DMS79 (cell line): ENCODE data around the gene MT1G.
A peak's percentile ranks its signal among the peaks of the same experiment; 100 is the strongest.
"Not testable (repeated sequence)": the region's sequence is repeated elsewhere in the genome, so short reads cannot be mapped to it uniquely, and the experiment has no call there.

ENCODE experiments used
- DNase-seq: peaks from one replicate; lab custom pipeline; 2025; lab: John Stamatoyannopoulos, UW

The MT1G gene

GRCh38 chr16:56665286-56666261 is 2.3 kb downstream of the MT1G start:
- not testable (repeated sequence) for DNase-seq

- no peak for DNase-seq
Observed at GRCh38 chr16:56664506-56664905, 3.4 kb downstream of the MT1G start.

GRCh38 chr16:56662357-56663354 is 5.2 kb downstream of the MT1G start:
- DNase-seq = no peak

GRCh38 chr16:56658327-56658875 is 9.5 kb downstream of the MT1G start:
- no peak for DNase-seq

GRCh38 chr16:56657555-56658326 is 10.1 kb downstream of the MT1G start, which contains the start of gene MT1F:
Gene MT1F, plus strand, starts transcription at chr16:56657959. Its CDS starts 100 bp downstream, at chr16:56658059.
- peak; percentile 34 for DNase-seq

- DNase-seq = no peak
Observed at GRCh38 chr16:56653218-56653617, 14.6 kb downstream of the MT1G start.

- DNase-seq = no peak
Observed at GRCh38 chr16:56652600-56652999, 15.3 kb downstream of the MT1G start.

GRCh38 chr16:56651586-56651985 is 16.3 kb downstream of the MT1G start, which contains the start of gene MT1B:
Gene MT1B, plus strand, starts transcription at chr16:56651886. Its CDS starts 68 bp downstream, at chr16:56651954.
- no peak for DNase-seq

- no peak for DNase-seq
Observed at GRCh38 chr16:56649820-56650219, 18.0 kb downstream of the MT1G start.

- DNase-seq = no peak
Observed at GRCh38 chr16:56649271-56649670, 18.6 kb downstream of the MT1G start.

- DNase-seq = no peak
Observed at GRCh38 chr16:56647641-56648431, 20.0 kb downstream of the MT1G start.

- DNase-seq = no peak
Observed at GRCh38 chr16:56645838-56646237, 22.0 kb downstream of the MT1G start.

GRCh38 chr16:56645311-56645710 is 22.6 kb downstream of the MT1G start:
- DNase-seq = no peak

- no peak for DNase-seq
Observed at GRCh38 chr16:56643833-56644232, 24.0 kb downstream of the MT1G start.

GRCh38 chr16:56643080-56643778 is 24.6 kb downstream of the MT1G start:
- DNase-seq = no peak

- no peak for DNase-seq
Observed at GRCh38 chr16:56641166-56641565, 26.7 kb downstream of the MT1G start.

GRCh38 chr16:56640076-56640475 is 27.8 kb downstream of the MT1G start:
- DNase-seq = no peak

GRCh38 chr16:56639045-56639444 is 28.8 kb downstream of the MT1G start:
- DNase-seq = no peak
